B cell (primary cell): ENCODE data around the gene NRIP2. TPM values are rescaled to one million over a fixed set of nuclear protein-coding genes. Genes with fewer than 3 reads are reported as not detected.

Source experiments
- ATAC-seq: fragments of 200-7000 bp; cut with Tn5 transposase; one replicate; pipeline ENCODE4 v1.10.0; 2021; ENCODE audit warnings: low read depth, mild to moderate bottlenecking, moderate number of reproducible peaks, moderate library complexity
- CTCF ChIA-PET: fragments of 350-600 bp; sonication (Branson Sonifier 250); formaldehyde crosslinking; loops from one replicate; lab custom pipeline; 2021; ENCODE audit warnings: antibody characterized with exemption, inconsistent platforms; lab: Charles Lee
- POLR2A ChIA-PET: fragments of 350-600 bp; sonication (Branson Sonifier 250); formaldehyde crosslinking; loops from one replicate; lab custom pipeline; 2021; ENCODE audit warnings: antibody characterized with exemption; lab: Charles Lee
- DNase-seq: peaks from one replicate; pipeline ENCODE4 v3.0.0; 2013
- H2AFZ ChIP-seq: 2 replicates; pipeline ENCODE4 v1.6.1; 2012; ENCODE audit warnings: mild to moderate bottlenecking, low read depth, low read length; ENCODE audit not compliant: insufficient read depth, poor library complexity, severe bottlenecking
- H3K27ac ChIP-seq, 2 donors: 1 replicate in 1 of 2; 2 replicates in 1 of 2; pipeline ENCODE4 v1.5.1; 2012 to 2013; ENCODE audit warnings: low read length in 2 of 2, mild to moderate bottlenecking in 2 of 2, moderate library complexity in 1 of 2
- H3K27me3 ChIP-seq, 4 experiments: fragments of 200-600 bp in 1 of 4; sonication (generic) in 1 of 4; replicated peaks in 1 of 4; 1 replicate in 2 of 4; 2 replicates in 2 of 4; pipeline versions ENCODE4 v1.6.1 to v1.7.0; 2013 to 2016; ENCODE audit warnings: low read length in 3 of 4, mild to moderate bottlenecking in 2 of 4, mixed read lengths in 1 of 4, moderate library complexity in 1 of 4; ENCODE audit not compliant: insufficient read depth in 4 of 4, control insufficient read depth in 3 of 4; ENCODE audit errors: control extremely low read depth in 1 of 4
- H3K36me3 ChIP-seq, 2 experiments: replicated peaks in 1 of 2; 1 replicate in 1 of 2; 2 replicates in 1 of 2; pipeline versions ENCODE4 v1.6.1 to v1.7.1; 2013; ENCODE audit warnings: low read length in 1 of 2; ENCODE audit not compliant: insufficient read depth in 2 of 2, control insufficient read depth in 1 of 2; ENCODE audit errors: control extremely low read depth in 1 of 2, extremely low read depth in 1 of 2
- H3K4me1 ChIP-seq, 2 donors: fragments of 200-600 bp in 1 of 2; sonication (generic) in 1 of 2; 1 replicate in 1 of 2; 2 replicates in 1 of 2; pipeline versions ENCODE4 v1.5.1 to v1.6.1; 2013 to 2017; ENCODE audit warnings: low read length in 2 of 2; ENCODE audit not compliant: control insufficient read depth in 2 of 2, insufficient read depth in 2 of 2
- H3K4me2 ChIP-seq: replicated peaks from 2 replicates; pipeline ENCODE3; 2012; ENCODE audit warnings: mild to moderate bottlenecking, low read depth, low read length; ENCODE audit not compliant: poor library complexity, severe bottlenecking
- H3K4me3 ChIP-seq, 5 experiments: fragments of 200-600 bp in 1 of 5; sonication (generic) in 1 of 5; 1 replicate in 3 of 5; 2 replicates in 2 of 5; pipeline versions ENCODE4 v1.5.1 to v1.7.0; 2011 to 2016; ENCODE audit warnings: low read length in 4 of 5, mild to moderate bottlenecking in 4 of 5, low read depth in 2 of 5, control low read depth in 1 of 5, moderate library complexity in 1 of 5; ENCODE audit not compliant: insufficient read depth in 1 of 5; ENCODE audit errors: control extremely low read depth in 1 of 5, extremely low read depth in 1 of 5
- H3K79me2 ChIP-seq: fragments of 200-600 bp; sonication (generic); one replicate; pipeline ENCODE4 v1.6.0; 2016; ENCODE audit warnings: low read length; ENCODE audit not compliant: control insufficient read depth, insufficient read depth
- H3K9ac ChIP-seq: fragments of 200-600 bp; sonication (generic); 2 replicates; pipeline ENCODE4 v1.6.1; 2017; ENCODE audit warnings: mild to moderate bottlenecking, low read length, moderate library complexity
- H3K9me3 ChIP-seq, 3 donors: one replicate each; pipeline versions ENCODE4 v1.6.1 to v1.7.1; 2013; ENCODE audit warnings: low read length in 2 of 3; ENCODE audit not compliant: control insufficient read depth in 2 of 3, insufficient read depth in 1 of 3; ENCODE audit errors: control extremely low read depth in 1 of 3
- H4K20me1 ChIP-seq: 2 replicates; pipeline ENCODE4 v1.6.0; 2012; ENCODE audit warnings: mild to moderate bottlenecking, low read length; ENCODE audit not compliant: insufficient read depth, control insufficient read depth, poor library complexity, severe bottlenecking
- H3K27ac Mint-ChIP-seq: one replicate; pipeline ENCODE4 v1.8.0; 2021; ENCODE audit warnings: mixed read lengths
- H3K27me3 Mint-ChIP-seq: one replicate; pipeline ENCODE4 v1.8.0; 2021; ENCODE audit warnings: mixed read lengths
- H3K4me1 Mint-ChIP-seq: one replicate; pipeline ENCODE4 v1.8.0; 2021; ENCODE audit warnings: mixed read lengths
- H3K4me3 Mint-ChIP-seq: one replicate; pipeline ENCODE4 v1.8.0; 2021; ENCODE audit warnings: mixed read lengths
- H3K9me3 Mint-ChIP-seq: one replicate; pipeline ENCODE4 v1.8.0; 2022; ENCODE audit warnings: mixed read lengths; ENCODE audit not compliant: insufficient read depth
- EZH2 ChIP-seq: IDR thresholded peaks from 2 replicates; pipeline ENCODE4 v1.6.1; 2012; ENCODE audit warnings: borderline replicate concordance, low read depth, mild to moderate bottlenecking, moderate library complexity, low read length; ENCODE audit not compliant: insufficient read depth, poor library complexity, severe bottlenecking
- WGBS: methylation state at CpG from one replicate; pipeline ENCODE4 v1.1.5; 2013; ENCODE audit warnings: missing lambda C conversion rate; ENCODE audit not compliant: insufficient coverage; 5-methylcytosine and 5-hydroxymethylcytosine counted together
- intact Hi-C: fragments of 100-400 bp; cut with micrococcal nuclease; formaldehyde crosslinking; loops from one replicate; pipeline ENCODE4 v1.10.0; 2022
- polyA plus RNA-seq: library from polyadenylated mRNA; depleted of rRNA; stranded (reverse); fragments of >200 nt; gene quantifications from 2 replicates; pipeline ENCODE4 v1.2.3, GENCODE V29; 2012
- total RNA-seq, 2 donors: library from RNA; stranded (reverse); fragments of 120-200 nt in 1 of 2; gene quantifications; 1 replicate in 1 of 2; 2 replicates in 1 of 2; pipeline versions ENCODE4 v1.2.3 to v1.2.4, GENCODE V29; 2013 to 2022
- TF ChIP-seq, protein P1 (sequence below): fragments of 200-600 bp; IDR thresholded peaks from one replicate; pipeline ENCODE4 v1.8.0; 2022; ENCODE audit warnings: antibody characterized with exemption, mild to moderate bottlenecking

Gene NRIP2
- total and polyA plus RNA-seq, 2 donors (not counting 1 experiment from before 2014, with no cell fraction given) = not detected

DNA sequence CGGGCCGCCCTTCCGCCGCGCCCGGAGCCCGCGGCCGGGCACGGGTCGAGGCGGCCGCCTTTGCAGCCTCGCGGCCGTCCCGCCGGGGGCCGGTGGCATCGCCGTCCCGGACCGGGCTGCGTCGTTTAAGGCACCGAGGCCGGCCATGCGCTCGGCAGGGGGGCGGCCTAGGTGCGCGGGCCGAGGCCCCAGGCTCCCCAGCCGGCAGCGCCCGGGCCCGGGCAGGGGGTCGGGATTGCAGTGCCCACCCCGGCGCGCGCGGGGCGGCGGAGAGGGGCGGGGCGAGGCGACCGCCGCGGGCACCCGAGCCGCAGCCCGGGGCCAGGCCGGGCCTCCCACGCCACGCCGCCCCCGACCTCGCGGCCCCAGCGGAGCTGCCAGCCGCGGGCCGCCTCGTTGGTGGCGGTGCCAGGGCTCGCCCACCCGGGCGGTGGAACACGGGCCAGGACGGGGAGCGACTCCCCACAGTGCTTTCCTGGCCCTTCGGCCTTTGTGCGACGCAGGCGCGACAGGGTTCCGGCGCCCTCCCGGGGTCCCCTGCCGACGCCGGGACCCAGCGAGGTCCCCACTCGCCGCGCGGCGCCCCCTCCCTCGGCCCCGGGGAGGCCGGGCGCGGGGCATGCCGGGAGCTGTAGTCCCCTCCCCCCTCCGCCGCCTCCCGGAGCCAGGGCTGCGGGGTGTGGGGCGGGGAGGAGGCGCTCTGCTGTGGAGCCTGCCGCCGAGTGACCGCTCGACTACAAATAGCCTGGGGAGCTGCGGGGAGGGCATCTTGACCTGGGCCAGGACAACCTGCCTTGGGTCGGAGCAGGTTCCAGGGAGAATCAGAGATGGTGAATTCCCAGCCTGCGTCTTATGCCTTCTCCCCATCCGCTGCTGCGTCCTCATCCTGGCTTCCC is 39.3 kb downstream of the NRIP2 start:
- H3K79me2 ChIP-seq = peaks cover 28% of the 10 kb centered on the region
- no peaks in the 10 kb centered on the region for H3K27me3 ChIP-seq
- under 1% methylated on average over 109 of the region's 111 CpGs for WGBS
- peak overlapping the region; percentile 67 to 97 (median 76) for H3K4me3 ChIP-seq
- H3K27ac ChIP-seq = peak overlapping the region; percentile 2 to 63
- CTCF ChIA-PET = interaction anchor here (0.5 to 2.7 kb wide), 6 partner anchors 10 to 279 kb away, joined by 3 to 13 read pairs (median 5); partner anchors contain the start of gene ITFG2
- peaks cover 21% of the 10 kb centered on the region for H4K20me1 ChIP-seq
- H3K36me3 ChIP-seq = peaks cover 2 to 34% of the 10 kb centered on the region in 2 experiments
- peak; percentile 72 for ATAC-seq
- peak overlapping the region; percentile 92 for H3K27ac Mint-ChIP-seq
- DNase-seq = peak; percentile 80
- peaks cover 12 to 21% of the 10 kb centered on the region in 2 donors for H3K4me1 ChIP-seq
- peak overlapping the region; percentile 94 for H2AFZ ChIP-seq
- H3K4me3 Mint-ChIP-seq = peak overlapping the region; percentile 97
- H3K9me3 Mint-ChIP-seq = no peaks in the 10 kb centered on the region
- no peaks in the 10 kb centered on the region for H3K9me3 ChIP-seq
- TF ChIP-seq, protein P1, sequence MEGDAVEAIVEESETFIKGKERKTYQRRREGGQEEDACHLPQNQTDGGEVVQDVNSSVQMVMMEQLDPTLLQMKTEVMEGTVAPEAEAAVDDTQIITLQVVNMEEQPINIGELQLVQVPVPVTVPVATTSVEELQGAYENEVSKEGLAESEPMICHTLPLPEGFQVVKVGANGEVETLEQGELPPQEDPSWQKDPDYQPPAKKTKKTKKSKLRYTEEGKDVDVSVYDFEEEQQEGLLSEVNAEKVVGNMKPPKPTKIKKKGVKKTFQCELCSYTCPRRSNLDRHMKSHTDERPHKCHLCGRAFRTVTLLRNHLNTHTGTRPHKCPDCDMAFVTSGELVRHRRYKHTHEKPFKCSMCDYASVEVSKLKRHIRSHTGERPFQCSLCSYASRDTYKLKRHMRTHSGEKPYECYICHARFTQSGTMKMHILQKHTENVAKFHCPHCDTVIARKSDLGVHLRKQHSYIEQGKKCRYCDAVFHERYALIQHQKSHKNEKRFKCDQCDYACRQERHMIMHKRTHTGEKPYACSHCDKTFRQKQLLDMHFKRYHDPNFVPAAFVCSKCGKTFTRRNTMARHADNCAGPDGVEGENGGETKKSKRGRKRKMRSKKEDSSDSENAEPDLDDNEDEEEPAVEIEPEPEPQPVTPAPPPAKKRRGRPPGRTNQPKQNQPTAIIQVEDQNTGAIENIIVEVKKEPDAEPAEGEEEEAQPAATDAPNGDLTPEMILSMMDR = no peak
- no peak for TF ChIP-seq EZH2
- H3K4me2 ChIP-seq = peak overlapping the region; percentile 99
- peaks cover 24% of the 10 kb centered on the region for H3K4me1 Mint-ChIP-seq
- POLR2A ChIA-PET = interaction anchor here (0.7 to 2.4 kb wide), 4 partner anchors 17 to 104 kb away, joined by 3 to 17 read pairs (median 4); partner anchors contain the start of genes ITFG2 and TULP3
- intact Hi-C loops = loop anchor here (5.0 to 10.0 kb wide), 5 partner anchors 82 to 1079 kb away; partner anchors contain the start of genes DCP1B, FOXM1, PARP11 and RHNO1
- peak overlapping the region; percentile 87 for H3K9ac ChIP-seq
- no peaks in the 10 kb centered on the region for H3K27me3 Mint-ChIP-seq
